ENCODE measurements around the gene GPR137B.

GRCh38 chr1:236119943-236120484 is 22.3 kb upstream of the GPR137B start:
- TF ChIP-seq CTCF (IDR thresholded peaks at IDR 0.05; ENCODE audit: poor library complexity) (no peak), EZH2phosphoT487 (IDR thresholded peaks at IDR 0.05; ENCODE audit: low read depth, severe bottlenecking, unreplicated experiment) (no peak), EZH2 (IDR thresholded peaks at IDR 0.05; ENCODE audit: borderline replicate concordance) (no peak)

Measured in hepatocyte (in vitro differentiated cells).